Measurements from ENCODE around the gene PIP4P1. TPM values are rescaled to one million over a fixed set of nuclear protein-coding genes. Genes with fewer than 3 reads are reported as not detected.

The PIP4P1 gene
- total and polyA plus RNA-seq, 4 donors: 13.2 to 14.9 (median 14.3) TPM

DNA sequence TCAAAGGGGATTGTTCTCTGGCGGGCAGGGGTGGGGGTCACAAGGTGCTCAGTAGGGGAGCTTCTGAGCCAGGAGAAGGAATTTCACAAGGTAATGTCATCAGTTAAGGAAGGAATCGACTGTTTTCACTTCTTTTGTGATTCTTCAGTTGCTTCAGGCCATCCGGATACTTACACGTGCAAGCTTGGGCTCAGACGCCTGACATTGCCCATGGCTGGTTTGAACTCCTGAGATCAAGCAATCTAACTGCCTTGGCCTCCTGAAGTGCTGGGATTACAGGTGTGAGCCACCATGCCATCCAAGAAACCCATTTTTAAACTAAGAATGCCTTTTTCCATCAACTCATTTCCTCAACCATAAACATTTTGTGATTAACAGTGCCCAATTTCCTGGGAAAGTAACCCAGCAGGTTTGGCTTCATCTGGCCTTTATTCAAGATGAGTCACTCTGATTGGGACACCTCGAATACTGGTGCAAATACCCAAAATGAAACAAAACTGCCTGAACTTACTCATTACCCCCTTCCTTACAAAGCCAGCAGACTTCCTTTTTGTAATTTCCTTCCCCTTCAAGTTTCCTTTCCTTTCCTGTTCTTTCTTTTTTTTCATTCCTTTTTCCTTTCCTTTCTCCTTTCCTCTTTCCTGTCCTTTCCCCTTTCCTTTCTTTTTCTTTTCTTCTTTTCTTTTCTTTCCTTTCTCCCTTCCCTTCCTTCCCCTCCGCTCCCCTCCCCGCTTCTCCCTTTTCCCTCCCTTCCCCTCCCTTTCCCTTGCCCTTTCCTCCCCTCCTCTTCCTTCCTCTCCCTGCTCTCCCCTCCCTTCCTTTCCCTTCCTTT, 33.9 kb upstream of the PIP4P1 start:
- no peak for TF ChIP-seq HNF4G (IDR thresholded peaks at IDR 0.05)
- TF ChIP-seq, protein P1, sequence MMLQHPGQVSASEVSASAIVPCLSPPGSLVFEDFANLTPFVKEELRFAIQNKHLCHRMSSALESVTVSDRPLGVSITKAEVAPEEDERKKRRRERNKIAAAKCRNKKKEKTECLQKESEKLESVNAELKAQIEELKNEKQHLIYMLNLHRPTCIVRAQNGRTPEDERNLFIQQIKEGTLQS (IDR thresholded peaks at IDR 0.05): no peak
- TF ChIP-seq, protein P2, sequence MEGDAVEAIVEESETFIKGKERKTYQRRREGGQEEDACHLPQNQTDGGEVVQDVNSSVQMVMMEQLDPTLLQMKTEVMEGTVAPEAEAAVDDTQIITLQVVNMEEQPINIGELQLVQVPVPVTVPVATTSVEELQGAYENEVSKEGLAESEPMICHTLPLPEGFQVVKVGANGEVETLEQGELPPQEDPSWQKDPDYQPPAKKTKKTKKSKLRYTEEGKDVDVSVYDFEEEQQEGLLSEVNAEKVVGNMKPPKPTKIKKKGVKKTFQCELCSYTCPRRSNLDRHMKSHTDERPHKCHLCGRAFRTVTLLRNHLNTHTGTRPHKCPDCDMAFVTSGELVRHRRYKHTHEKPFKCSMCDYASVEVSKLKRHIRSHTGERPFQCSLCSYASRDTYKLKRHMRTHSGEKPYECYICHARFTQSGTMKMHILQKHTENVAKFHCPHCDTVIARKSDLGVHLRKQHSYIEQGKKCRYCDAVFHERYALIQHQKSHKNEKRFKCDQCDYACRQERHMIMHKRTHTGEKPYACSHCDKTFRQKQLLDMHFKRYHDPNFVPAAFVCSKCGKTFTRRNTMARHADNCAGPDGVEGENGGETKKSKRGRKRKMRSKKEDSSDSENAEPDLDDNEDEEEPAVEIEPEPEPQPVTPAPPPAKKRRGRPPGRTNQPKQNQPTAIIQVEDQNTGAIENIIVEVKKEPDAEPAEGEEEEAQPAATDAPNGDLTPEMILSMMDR (IDR thresholded peaks at IDR 0.05; ENCODE audit: low read depth, low read length, missing input control): no peak
- TF ChIP-seq NR2F2 (IDR thresholded peaks at IDR 0.05): no peak
- TF ChIP-seq, protein P3, sequence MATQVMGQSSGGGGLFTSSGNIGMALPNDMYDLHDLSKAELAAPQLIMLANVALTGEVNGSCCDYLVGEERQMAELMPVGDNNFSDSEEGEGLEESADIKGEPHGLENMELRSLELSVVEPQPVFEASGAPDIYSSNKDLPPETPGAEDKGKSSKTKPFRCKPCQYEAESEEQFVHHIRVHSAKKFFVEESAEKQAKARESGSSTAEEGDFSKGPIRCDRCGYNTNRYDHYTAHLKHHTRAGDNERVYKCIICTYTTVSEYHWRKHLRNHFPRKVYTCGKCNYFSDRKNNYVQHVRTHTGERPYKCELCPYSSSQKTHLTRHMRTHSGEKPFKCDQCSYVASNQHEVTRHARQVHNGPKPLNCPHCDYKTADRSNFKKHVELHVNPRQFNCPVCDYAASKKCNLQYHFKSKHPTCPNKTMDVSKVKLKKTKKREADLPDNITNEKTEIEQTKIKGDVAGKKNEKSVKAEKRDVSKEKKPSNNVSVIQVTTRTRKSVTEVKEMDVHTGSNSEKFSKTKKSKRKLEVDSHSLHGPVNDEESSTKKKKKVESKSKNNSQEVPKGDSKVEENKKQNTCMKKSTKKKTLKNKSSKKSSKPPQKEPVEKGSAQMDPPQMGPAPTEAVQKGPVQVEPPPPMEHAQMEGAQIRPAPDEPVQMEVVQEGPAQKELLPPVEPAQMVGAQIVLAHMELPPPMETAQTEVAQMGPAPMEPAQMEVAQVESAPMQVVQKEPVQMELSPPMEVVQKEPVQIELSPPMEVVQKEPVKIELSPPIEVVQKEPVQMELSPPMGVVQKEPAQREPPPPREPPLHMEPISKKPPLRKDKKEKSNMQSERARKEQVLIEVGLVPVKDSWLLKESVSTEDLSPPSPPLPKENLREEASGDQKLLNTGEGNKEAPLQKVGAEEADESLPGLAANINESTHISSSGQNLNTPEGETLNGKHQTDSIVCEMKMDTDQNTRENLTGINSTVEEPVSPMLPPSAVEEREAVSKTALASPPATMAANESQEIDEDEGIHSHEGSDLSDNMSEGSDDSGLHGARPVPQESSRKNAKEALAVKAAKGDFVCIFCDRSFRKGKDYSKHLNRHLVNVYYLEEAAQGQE (IDR thresholded peaks at IDR 0.05): no peak
- TF ChIP-seq FOXA2 (IDR thresholded peaks at IDR 0.05): no peak
- Histone ChIP-seq H3K27ac (ENCODE audit: low read depth in 1 of 2, low read length in 2 of 2) (no peak overlapping the region), H3K9ac (ENCODE audit: low read depth in 1 of 2, low read length in 2 of 2) (no peak overlapping the region), H3K4me3 (ENCODE audit: low read depth in 1 of 3, low read length in 3 of 3) (no peak overlapping the region), H3K9me3 (ENCODE audit: control insufficient read depth in 4 of 4, low read length in 3 of 4) (no peaks in the 10 kb centered on the region), H3K27me3 (ENCODE audit: control insufficient read depth in 4 of 4, insufficient read depth in 4 of 4, low read length in 3 of 4) (no peaks in the 10 kb centered on the region), H3K36me3 (ENCODE audit: control insufficient read depth in 4 of 4, insufficient read depth in 3 of 4, low read depth in 1 of 4, low read length in 3 of 4) (no peaks in the 10 kb centered on the region), H3K4me1 (ENCODE audit: control insufficient read depth in 4 of 4, insufficient read depth in 4 of 4, low read length in 3 of 4) (peaks cover 0 to 3% (median 0%) of the 10 kb centered on the region in 4 donors)
- WGBS: 82% methylated on average over 8 of the region's 8 CpGs
- DNase-seq (ENCODE audit: low spot score): no peak

DNA sequence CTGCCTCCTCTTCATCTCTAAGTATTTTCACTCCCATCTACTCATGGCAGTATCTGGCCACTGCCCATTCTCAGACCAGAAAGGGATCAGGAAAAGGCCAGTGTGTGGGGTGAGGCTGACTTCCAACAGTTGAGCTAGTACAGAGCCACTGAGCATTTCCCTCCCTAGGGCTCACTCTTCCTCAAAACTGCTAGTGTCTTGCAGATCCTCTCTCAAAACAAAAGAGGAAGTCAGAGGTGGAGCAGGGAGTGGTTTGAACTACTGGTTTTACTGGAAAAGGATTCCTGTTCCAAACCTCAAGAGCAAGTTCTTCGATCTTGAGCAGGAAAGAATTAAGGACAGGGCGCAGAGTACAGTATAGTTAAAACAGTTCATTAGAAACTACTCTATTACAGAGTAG, 32.4 kb upstream of the PIP4P1 start:
- TF ChIP-seq EGR1 (IDR thresholded peaks at IDR 0.05; ENCODE audit: low read depth in 2 of 2) (no peak), YY1 (IDR thresholded peaks at IDR 0.05) (no peak), SP1 (IDR thresholded peaks at IDR 0.05) (no peak)
- TF ChIP-seq, protein P4, sequence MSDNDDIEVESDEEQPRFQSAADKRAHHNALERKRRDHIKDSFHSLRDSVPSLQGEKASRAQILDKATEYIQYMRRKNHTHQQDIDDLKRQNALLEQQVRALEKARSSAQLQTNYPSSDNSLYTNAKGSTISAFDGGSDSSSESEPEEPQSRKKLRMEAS (IDR thresholded peaks at IDR 0.05): peak; percentile 30
- H3K9ac ChIP-seq (ENCODE audit: low read depth in 1 of 2, low read length in 2 of 2): no peak overlapping the region
- H3K4me1 ChIP-seq (ENCODE audit: control insufficient read depth in 4 of 4, insufficient read depth in 4 of 4, low read length in 3 of 4): peaks cover 0 to 3% (median 0%) of the 10 kb centered on the region in 4 donors
- no peak overlapping the region for H3K4me3 ChIP-seq (ENCODE audit: low read depth in 1 of 3, low read length in 3 of 3)
- H3K27ac ChIP-seq (ENCODE audit: low read depth in 1 of 2, low read length in 2 of 2): no peak overlapping the region
- DNase-seq (ENCODE audit: low spot score): no peak
- H3K9me3 ChIP-seq (ENCODE audit: control insufficient read depth in 4 of 4, low read length in 3 of 4): no peaks in the 10 kb centered on the region
- WGBS: 73% methylated on average over 2 of the region's 2 CpGs
- no peaks in the 10 kb centered on the region for H3K27me3 ChIP-seq (ENCODE audit: control insufficient read depth in 4 of 4, insufficient read depth in 4 of 4, low read length in 3 of 4)
- no peaks in the 10 kb centered on the region for H3K36me3 ChIP-seq (ENCODE audit: control insufficient read depth in 4 of 4, insufficient read depth in 3 of 4, low read depth in 1 of 4, low read length in 3 of 4)

DNA sequence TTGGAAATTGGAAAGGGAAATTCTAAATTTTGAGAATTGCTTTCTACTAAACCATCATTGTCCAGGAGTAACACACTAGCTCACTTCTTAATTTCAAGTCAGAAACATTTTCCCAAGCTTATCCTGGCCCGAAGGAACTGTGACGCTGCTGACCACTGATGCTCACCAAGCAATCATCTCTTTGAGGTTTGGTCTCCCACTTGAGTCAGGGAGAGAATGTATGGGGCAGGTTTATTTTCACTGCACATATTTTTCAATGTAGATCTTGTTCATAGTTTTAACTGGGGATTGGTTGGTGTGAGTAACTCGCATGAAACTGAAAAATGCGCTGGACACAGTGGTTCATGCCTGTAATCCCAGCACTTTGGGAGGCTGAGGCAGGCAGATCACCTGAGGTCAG, 31.3 kb upstream of the PIP4P1 start:
- H3K4me3 ChIP-seq (ENCODE audit: low read depth in 1 of 3, low read length in 3 of 3): no peak overlapping the region
- no peaks in the 10 kb centered on the region for H3K27me3 ChIP-seq (ENCODE audit: control insufficient read depth in 4 of 4, insufficient read depth in 4 of 4, low read length in 3 of 4)
- H3K9ac ChIP-seq (ENCODE audit: low read depth in 1 of 2, low read length in 2 of 2): no peak overlapping the region
- TF ChIP-seq HNF4A (conservative IDR thresholded peaks at IDR 0.05) (no peak), RXRA (IDR thresholded peaks at IDR 0.05) (no peak), FOXA2 (IDR thresholded peaks at IDR 0.05) (no peak), HNF4G (IDR thresholded peaks at IDR 0.05) (no peak), NR2F2 (IDR thresholded peaks at IDR 0.05) (no peak), FOXA1 (IDR thresholded peaks at IDR 0.05) (no peak), EGR1 (IDR thresholded peaks at IDR 0.05; ENCODE audit: low read depth in 2 of 2) (no peak), SP1 (IDR thresholded peaks at IDR 0.05) (no peak), RAD21 (IDR thresholded peaks at IDR 0.05) (no peak), TAF1 (conservative IDR thresholded peaks at IDR 0.05) (no peak), JUND (IDR thresholded peaks at IDR 0.05) (no peak)
- TF ChIP-seq, protein P3 (IDR thresholded peaks at IDR 0.05): no peak
- TF ChIP-seq, protein P1 (IDR thresholded peaks at IDR 0.05): no peak
- 96% methylated on average over 4 of the region's 4 CpGs for WGBS
- H3K27ac ChIP-seq (ENCODE audit: low read depth in 1 of 2, low read length in 2 of 2): no peak overlapping the region
- H3K9me3 ChIP-seq (ENCODE audit: control insufficient read depth in 4 of 4, low read length in 3 of 4): no peaks in the 10 kb centered on the region
- no peak for DNase-seq (ENCODE audit: low spot score)
- H3K36me3 ChIP-seq (ENCODE audit: control insufficient read depth in 4 of 4, insufficient read depth in 3 of 4, low read depth in 1 of 4, low read length in 3 of 4): no peaks in the 10 kb centered on the region
- peaks cover 0 to 3% (median 0%) of the 10 kb centered on the region in 4 donors for H3K4me1 ChIP-seq (ENCODE audit: control insufficient read depth in 4 of 4, insufficient read depth in 4 of 4, low read length in 3 of 4)
